H1 (cell line): ENCODE results near the gene ADGRB2. TPM values are rescaled to one million over a fixed set of nuclear protein-coding genes. Genes with fewer than 3 reads are reported as not detected.

ENCODE experiments used
- BACH1 ChIP-seq: IDR thresholded peaks from 2 replicates; pipeline ENCODE4 v1.6.1; 2012; ENCODE audit warnings: low read length, improper control_type of control experiment
- polyA plus RNA-seq, 7 experiments: library from polyadenylated mRNA; depleted of rRNA in 3 of 7; stranded (reverse) in 5 of 7; unstranded in 2 of 7; fragments of >200 nt in 5 of 7; fragments of 200-250 nt in 2 of 7; gene quantifications; 1 replicate in 5 of 7; 2 replicates in 1 of 7; 4 replicates in 1 of 7; pipeline versions ENCODE4 v1.2.1 to v1.2.3, GENCODE V29; 2011 to 2013; ENCODE audit warnings: missing spikeins in 2 of 7, mixed read lengths in 2 of 7
- total RNA-seq: library from RNA; stranded (reverse); fragmentation: NEBNext Ultra II Directional; extraction: Animal tissue kit (Norgen Biotek cat#: 25700); gene quantifications from 2 replicates; pipeline ENCODE4 v1.2.1, GENCODE V29; 2021

The ADGRB2 gene
- total and polyA plus RNA-seq, 2 of the 8 experiments (the other 6 are each of a cell fraction or from before 2014, with no cell fraction given), result 15.6 to 26.2 TPM

- no peak for TF ChIP-seq BACH1
Observed at GRCh38 chr1:31759298-31760023, 4.7 kb downstream of the ADGRB2 start (continued).
